ENCODE results near the gene FNDC4.
A peak's percentile ranks its signal among the peaks of the same experiment; 100 is the strongest.

The FNDC4 gene

GRCh38 chr2:27489118-27489497, 5.9 kb downstream of the FNDC4 start:
- Histone ChIP-seq H4K8ac (ENCODE audit: low read depth, low read length) (no peak overlapping the region), H2BK12ac (ENCODE audit: low read length) (no peak overlapping the region), H2BK120ac (ENCODE audit: low read depth, low read length) (no peak overlapping the region), H3K27ac (replicated peaks; ENCODE audit: low read length) (no peak overlapping the region), H3K36me3 (replicated peaks in 1 of 2; ENCODE audit: control insufficient read depth in 2 of 2, insufficient read depth in 2 of 2, low read length in 2 of 2) (peaks cover 0 to 4% of the 10 kb centered on the region in 2 donors), H3K4me3 (ENCODE audit: low read length in 2 of 2) (peak overlapping the region; percentile 54 to 92), H3K23ac (ENCODE audit: low read depth, low read length, poor library complexity) (no peak overlapping the region), H3K14ac (ENCODE audit: low read length) (no peak overlapping the region), H3K79me1 (ENCODE audit: low read depth, low read length) (peaks cover 3% of the 10 kb centered on the region), H2AFZ (ENCODE audit: low read length) (peak overlapping the region; percentile 76), H3K4ac (ENCODE audit: low read length) (no peak overlapping the region), H3K4me2 (ENCODE audit: insufficient read depth, low read length, poor library complexity, severe bottlenecking) (peak overlapping the region; percentile 94), H2BK15ac (ENCODE audit: low read length) (no peak overlapping the region), H4K91ac (ENCODE audit: low read depth, low read length, poor library complexity) (no peak overlapping the region), H3K18ac (ENCODE audit: low read length) (no peak overlapping the region), H3K27me3 (ENCODE audit: control insufficient read depth in 3 of 3, insufficient read depth in 3 of 3, low read depth in 1 of 3, low read length in 3 of 3) (peaks cover 0 to 2% (median 0%) of the 10 kb centered on the region in 3 experiments), H2AK5ac (ENCODE audit: low read depth, low read length) (no peak overlapping the region), H3K9me3 (replicated peaks in 1 of 2; ENCODE audit: control insufficient read depth in 2 of 2, insufficient read depth in 1 of 2, low read depth in 1 of 2, low read length in 2 of 2) (no peaks in the 10 kb centered on the region), H3K4me1 (ENCODE audit: control insufficient read depth in 2 of 2, insufficient read depth in 1 of 2, low read depth in 1 of 2, low read length in 2 of 2) (peaks cover under 1 to 9% of the 10 kb centered on the region in 2 donors), H3K9ac (ENCODE audit: low read depth, low read length, poor library complexity) (peak overlapping the region; percentile 71), H2BK5ac (ENCODE audit: low read length) (no peak overlapping the region)
- DNase-seq (ENCODE audit: low spot score): no peak
- WGBS, 2 donors (ENCODE audit: extremely low coverage in 2 of 2, insufficient read length in 2 of 2, insufficient replicate concordance in 1 of 2): no CpG with 5 or more reads among the region's 11 CpGs

GRCh38 chr2:27485496-27485895, 9.5 kb downstream of the FNDC4 start:
- no CpG with 5 or more reads among the region's 3 CpGs for WGBS, 2 donors (ENCODE audit: extremely low coverage in 2 of 2, insufficient read length in 2 of 2, insufficient replicate concordance in 1 of 2)
- Histone ChIP-seq H3K4ac (ENCODE audit: low read length) (no peak overlapping the region), H3K4me3 (ENCODE audit: low read length in 2 of 2) (no peak overlapping the region), H3K14ac (ENCODE audit: low read length) (no peak overlapping the region), H3K23ac (ENCODE audit: low read depth, low read length, poor library complexity) (no peak overlapping the region), H3K9ac (ENCODE audit: low read depth, low read length, poor library complexity) (no peak overlapping the region), H2BK5ac (ENCODE audit: low read length) (no peak overlapping the region), H2AFZ (ENCODE audit: low read length) (no peak overlapping the region), H3K18ac (ENCODE audit: low read length) (no peak overlapping the region), H3K79me1 (ENCODE audit: low read depth, low read length) (peaks cover 3% of the 10 kb centered on the region), H3K27ac (replicated peaks; ENCODE audit: low read length) (no peak overlapping the region), H4K91ac (ENCODE audit: low read depth, low read length, poor library complexity) (no peak overlapping the region), H2AK5ac (ENCODE audit: low read depth, low read length) (no peak overlapping the region), H3K4me1 (ENCODE audit: control insufficient read depth in 2 of 2, insufficient read depth in 1 of 2, low read depth in 1 of 2, low read length in 2 of 2) (peaks cover 0 to 7% of the 10 kb centered on the region in 2 donors), H2BK12ac (ENCODE audit: low read length) (no peak overlapping the region), H3K4me2 (ENCODE audit: insufficient read depth, low read length, poor library complexity, severe bottlenecking) (no peak overlapping the region), H3K27me3 (ENCODE audit: control insufficient read depth in 3 of 3, insufficient read depth in 3 of 3, low read depth in 1 of 3, low read length in 3 of 3) (no peaks in the 10 kb centered on the region), H3K9me3 (replicated peaks in 1 of 2; ENCODE audit: control insufficient read depth in 2 of 2, insufficient read depth in 1 of 2, low read depth in 1 of 2, low read length in 2 of 2) (no peaks in the 10 kb centered on the region), H2BK15ac (ENCODE audit: low read length) (no peak overlapping the region), H4K8ac (ENCODE audit: low read depth, low read length) (no peak overlapping the region), H2BK120ac (ENCODE audit: low read depth, low read length) (no peak overlapping the region), H3K36me3 (replicated peaks in 1 of 2; ENCODE audit: control insufficient read depth in 2 of 2, insufficient read depth in 2 of 2, low read length in 2 of 2) (peaks cover 2 to 22% of the 10 kb centered on the region in 2 donors)
- no peak for DNase-seq (ENCODE audit: low spot score)

- no peaks in the 10 kb centered on the region for H3K27me3 ChIP-seq (ENCODE audit: control insufficient read depth in 3 of 3, insufficient read depth in 3 of 3, low read depth in 1 of 3, low read length in 3 of 3)
- H3K27ac ChIP-seq (replicated peaks; ENCODE audit: low read length): no peak overlapping the region
- H3K4me1 ChIP-seq (ENCODE audit: control insufficient read depth in 2 of 2, insufficient read depth in 1 of 2, low read depth in 1 of 2, low read length in 2 of 2): no peaks in the 10 kb centered on the region
- H3K36me3 ChIP-seq (replicated peaks in 1 of 2; ENCODE audit: control insufficient read depth in 2 of 2, insufficient read depth in 2 of 2, low read length in 2 of 2): peaks cover 5 to 32% of the 10 kb centered on the region in 2 donors
- H3K4me3 ChIP-seq (ENCODE audit: low read length in 2 of 2): no peak overlapping the region
- no peak overlapping the region for H3K14ac ChIP-seq (ENCODE audit: low read length)
- no peak overlapping the region for H2AK5ac ChIP-seq (ENCODE audit: low read depth, low read length)
- no peak overlapping the region for H3K4me2 ChIP-seq (ENCODE audit: insufficient read depth, low read length, poor library complexity, severe bottlenecking)
- H2BK15ac ChIP-seq (ENCODE audit: low read length): no peak overlapping the region
- DNase-seq (ENCODE audit: low spot score): no peak
- no CpG with 5 or more reads among the region's 5 CpGs for WGBS, 2 donors (ENCODE audit: extremely low coverage in 2 of 2, insufficient read length in 2 of 2, insufficient replicate concordance in 1 of 2)
- H2BK120ac ChIP-seq (ENCODE audit: low read depth, low read length): no peak overlapping the region
- H3K9me3 ChIP-seq (replicated peaks in 1 of 2; ENCODE audit: control insufficient read depth in 2 of 2, insufficient read depth in 1 of 2, low read depth in 1 of 2, low read length in 2 of 2): no peaks in the 10 kb centered on the region
- no peak overlapping the region for H4K91ac ChIP-seq (ENCODE audit: low read depth, low read length, poor library complexity)
- no peak overlapping the region for H3K23ac ChIP-seq (ENCODE audit: low read depth, low read length, poor library complexity)
- H3K79me1 ChIP-seq (ENCODE audit: low read depth, low read length): no peaks in the 10 kb centered on the region
- no peak overlapping the region for H2BK5ac ChIP-seq (ENCODE audit: low read length)
- H3K9ac ChIP-seq (ENCODE audit: low read depth, low read length, poor library complexity): no peak overlapping the region
- H3K18ac ChIP-seq (ENCODE audit: low read length): no peak overlapping the region
- H3K4ac ChIP-seq (ENCODE audit: low read length): no peak overlapping the region
- H2AFZ ChIP-seq (ENCODE audit: low read length): no peak overlapping the region
- H4K8ac ChIP-seq (ENCODE audit: low read depth, low read length): no peak overlapping the region
- no peak overlapping the region for H2BK12ac ChIP-seq (ENCODE audit: low read length)
Observed at GRCh38 chr2:27471961-27472360, 23.0 kb downstream of the FNDC4 start.

GRCh38 chr2:27464443-27464842, 30.6 kb downstream of the FNDC4 start:
- peaks cover 0 to 3% of the 10 kb centered on the region in 2 donors for H3K9me3 ChIP-seq (replicated peaks in 1 of 2; ENCODE audit: control insufficient read depth in 2 of 2, insufficient read depth in 1 of 2, low read depth in 1 of 2, low read length in 2 of 2)
- H2BK120ac ChIP-seq (ENCODE audit: low read depth, low read length): no peak overlapping the region
- H2AFZ ChIP-seq (ENCODE audit: low read length): no peak overlapping the region
- H3K27me3 ChIP-seq (ENCODE audit: control insufficient read depth in 3 of 3, insufficient read depth in 3 of 3, low read depth in 1 of 3, low read length in 3 of 3): no peaks in the 10 kb centered on the region
- no peak overlapping the region for H3K18ac ChIP-seq (ENCODE audit: low read length)
- H3K4me2 ChIP-seq (ENCODE audit: insufficient read depth, low read length, poor library complexity, severe bottlenecking): no peak overlapping the region
- no peak overlapping the region for H3K4me3 ChIP-seq (ENCODE audit: low read length in 2 of 2)
- WGBS, 2 donors (ENCODE audit: extremely low coverage in 2 of 2, insufficient read length in 2 of 2, insufficient replicate concordance in 1 of 2): no CpG with 5 or more reads among the region's 7 CpGs
- H2BK5ac ChIP-seq (ENCODE audit: low read length): no peak overlapping the region
- no peak for DNase-seq (ENCODE audit: low spot score)
- H2AK5ac ChIP-seq (ENCODE audit: low read depth, low read length): no peak overlapping the region
- H3K23ac ChIP-seq (ENCODE audit: low read depth, low read length, poor library complexity): no peak overlapping the region
- no peak overlapping the region for H2BK15ac ChIP-seq (ENCODE audit: low read length)
- H3K4ac ChIP-seq (ENCODE audit: low read length): no peak overlapping the region
- no peaks in the 10 kb centered on the region for H3K79me1 ChIP-seq (ENCODE audit: low read depth, low read length)
- H2BK12ac ChIP-seq (ENCODE audit: low read length): no peak overlapping the region
- no peak overlapping the region for H3K27ac ChIP-seq (replicated peaks; ENCODE audit: low read length)
- peaks cover 3 to 13% of the 10 kb centered on the region in 2 donors for H3K36me3 ChIP-seq (replicated peaks in 1 of 2; ENCODE audit: control insufficient read depth in 2 of 2, insufficient read depth in 2 of 2, low read length in 2 of 2)
- no peak overlapping the region for H3K9ac ChIP-seq (ENCODE audit: low read depth, low read length, poor library complexity)
- no peak overlapping the region for H3K14ac ChIP-seq (ENCODE audit: low read length)
- H3K4me1 ChIP-seq (ENCODE audit: control insufficient read depth in 2 of 2, insufficient read depth in 1 of 2, low read depth in 1 of 2, low read length in 2 of 2): peaks cover 0 to 2% of the 10 kb centered on the region in 2 donors
- no peak overlapping the region for H4K8ac ChIP-seq (ENCODE audit: low read depth, low read length)
- H4K91ac ChIP-seq (ENCODE audit: low read depth, low read length, poor library complexity): no peak overlapping the region
